Adipocyte (in vitro differentiated cells): ENCODE data around the gene MINDY4.
A peak's percentile ranks its signal among the peaks of the same experiment; 100 is the strongest.

Experiments
- DNase-seq: peaks from one replicate; pipeline ENCODE4 v3.0.0-alpha.2; 2015; ENCODE audit warnings: low read depth
- H3K27me3 ChIP-seq: replicated peaks from 2 replicates; pipeline ENCODE4 v1.7.0; 2013; ENCODE audit warnings: mild to moderate bottlenecking, low read length, moderate library complexity; ENCODE audit not compliant: control insufficient read depth, insufficient read depth
- H3K36me3 ChIP-seq: 2 replicates; pipeline ENCODE4 v1.7.0; 2013; ENCODE audit warnings: low read length, mild to moderate bottlenecking, moderate library complexity; ENCODE audit not compliant: control insufficient read depth, insufficient read depth, severe bottlenecking
- H3K4me1 ChIP-seq: 2 replicates; pipeline ENCODE4 v1.7.0; 2013; ENCODE audit warnings: mild to moderate bottlenecking, low read length, moderate library complexity; ENCODE audit not compliant: control insufficient read depth, insufficient read depth
- H3K4me3 ChIP-seq: 2 replicates; pipeline ENCODE4 v1.7.0; 2013; ENCODE audit warnings: mild to moderate bottlenecking, low read length, moderate library complexity
- H3K9ac ChIP-seq: 2 replicates; pipeline ENCODE4 v1.7.0; 2013; ENCODE audit warnings: mild to moderate bottlenecking, low read length, moderate library complexity
- H3K9me3 ChIP-seq: 2 replicates; pipeline ENCODE4 v1.7.0; 2013; ENCODE audit warnings: mild to moderate bottlenecking, low read length, moderate library complexity; ENCODE audit not compliant: control insufficient read depth

The MINDY4 gene

GRCh38 chr7:30760514-30761213, 10.6 kb upstream of the MINDY4 start:
- no peak overlapping the region for H3K4me3 ChIP-seq
- H3K27me3 ChIP-seq, result no peaks in the 10 kb centered on the region
- no peak for DNase-seq
- H3K4me1 ChIP-seq, result peaks cover 37% of the 10 kb centered on the region
- no peaks in the 10 kb centered on the region for H3K36me3 ChIP-seq
- no peak overlapping the region for H3K9ac ChIP-seq
- H3K9me3 ChIP-seq, result no peaks in the 10 kb centered on the region

GRCh38 chr7:30761214-30762156, 9.7 kb upstream of the MINDY4 start:
- H3K27me3 ChIP-seq, result no peaks in the 10 kb centered on the region
- H3K4me1 ChIP-seq, result peaks cover 43% of the 10 kb centered on the region
- H3K4me3 ChIP-seq, result no peak overlapping the region
- H3K36me3 ChIP-seq, result no peaks in the 10 kb centered on the region
- H3K9ac ChIP-seq, result no peak overlapping the region
- no peak for DNase-seq
- H3K9me3 ChIP-seq, result no peaks in the 10 kb centered on the region

- DNase-seq, result peak; percentile 89
- no peaks in the 10 kb centered on the region for H3K36me3 ChIP-seq
Observed at GRCh38 chr7:30764030-30764975, 6.9 kb upstream of the MINDY4 start.

GRCh38 chr7:30765408-30765807, 5.8 kb upstream of the MINDY4 start:
- DNase-seq, result no peak
- Histone ChIP-seq H3K9me3 (no peaks in the 10 kb centered on the region), H3K4me1 (peaks cover 47% of the 10 kb centered on the region), H3K27me3 (no peaks in the 10 kb centered on the region), H3K9ac (no peak overlapping the region), H3K4me3 (no peak overlapping the region), H3K36me3 (no peaks in the 10 kb centered on the region)

More at GRCh38 chr7:30764030-30764975, 6.9 kb upstream of the MINDY4 start:
- Histone ChIP-seq H3K9me3 (no peaks in the 10 kb centered on the region), H3K4me1 (peaks cover 47% of the 10 kb centered on the region), H3K4me3 (no peak overlapping the region), H3K27me3 (no peaks in the 10 kb centered on the region), H3K9ac (peak overlapping the region; percentile 61)

- Histone ChIP-seq H3K9me3 (no peaks in the 10 kb centered on the region), H3K4me3 (peak overlapping the region; percentile 90), H3K4me1 (peaks cover 26% of the 10 kb centered on the region), H3K36me3 (no peaks in the 10 kb centered on the region), H3K27me3 (no peaks in the 10 kb centered on the region), H3K9ac (peak overlapping the region; percentile 93)
- no peak for DNase-seq
Observed at GRCh38 chr7:30770845-30771173, 408 bp upstream of the MINDY4 start.

GRCh38 chr7:30771880-30772425, 736 bp downstream of the MINDY4 start:
- Histone ChIP-seq H3K9ac (peak overlapping the region; percentile 93), H3K4me3 (peak overlapping the region; percentile 90), H3K4me1 (peaks cover 16% of the 10 kb centered on the region), H3K36me3 (no peaks in the 10 kb centered on the region), H3K9me3 (no peaks in the 10 kb centered on the region), H3K27me3 (no peaks in the 10 kb centered on the region)
- no peak for DNase-seq

- no peak for DNase-seq
- no peak overlapping the region for H3K9ac ChIP-seq
- H3K27me3 ChIP-seq, result no peaks in the 10 kb centered on the region
- H3K36me3 ChIP-seq, result no peaks in the 10 kb centered on the region
- peaks cover 12% of the 10 kb centered on the region for H3K4me1 ChIP-seq
- H3K4me3 ChIP-seq, result no peak overlapping the region
- no peaks in the 10 kb centered on the region for H3K9me3 ChIP-seq
Observed at GRCh38 chr7:30772984-30773383, 1.8 kb downstream of the MINDY4 start.

- Histone ChIP-seq H3K27me3 (no peaks in the 10 kb centered on the region), H3K36me3 (peaks cover 8% of the 10 kb centered on the region), H3K9ac (no peak overlapping the region), H3K4me1 (peaks cover 16% of the 10 kb centered on the region), H3K4me3 (no peak overlapping the region), H3K9me3 (no peaks in the 10 kb centered on the region)
- no peak for DNase-seq
Observed at GRCh38 chr7:30775992-30776391, 4.8 kb downstream of the MINDY4 start.

GRCh38 chr7:30776971-30777370, 5.8 kb downstream of the MINDY4 start:
- Histone ChIP-seq H3K4me3 (no peak overlapping the region), H3K9ac (no peak overlapping the region), H3K9me3 (no peaks in the 10 kb centered on the region), H3K27me3 (no peaks in the 10 kb centered on the region), H3K36me3 (peaks cover 14% of the 10 kb centered on the region), H3K4me1 (peaks cover 14% of the 10 kb centered on the region)
- DNase-seq, result no peak

GRCh38 chr7:30778255-30779025, 7.2 kb downstream of the MINDY4 start:
- Histone ChIP-seq H3K36me3 (peaks cover 28% of the 10 kb centered on the region), H3K4me1 (peaks cover 9% of the 10 kb centered on the region), H3K4me3 (no peak overlapping the region), H3K9ac (no peak overlapping the region), H3K9me3 (no peaks in the 10 kb centered on the region), H3K27me3 (no peaks in the 10 kb centered on the region)
- DNase-seq, result peak; percentile 85
